Neuronal stem cell (in vitro differentiated cells): Measurements from ENCODE around the gene TAF12. TPM values are rescaled to one million over a fixed set of nuclear protein-coding genes. Genes with fewer than 3 reads are reported as not detected.

Experiments used
- DNase-seq: peaks from one replicate; pipeline ENCODE4 v3.0.0-alpha.2; 2013; ENCODE audit warnings: low spot score
- H2AFZ ChIP-seq: one replicate; pipeline ENCODE4 v1.6.1; 2013; ENCODE audit warnings: mild to moderate bottlenecking, low read length, inconsistent platforms
- H2AK5ac ChIP-seq: 2 replicates; pipeline ENCODE4 v1.6.1; 2013; ENCODE audit warnings: low read depth, mild to moderate bottlenecking, inconsistent platforms, low read length, moderate library complexity, mixed read lengths
- H2BK120ac ChIP-seq: 2 replicates; pipeline ENCODE4 v1.6.1; 2013; ENCODE audit warnings: low read depth, mild to moderate bottlenecking, inconsistent platforms, low read length, moderate library complexity, mixed read lengths
- H2BK12ac ChIP-seq: one replicate; pipeline ENCODE4 v1.6.1; 2013; ENCODE audit warnings: low read length, inconsistent platforms
- H2BK15ac ChIP-seq: 2 replicates; pipeline ENCODE4 v1.6.1; 2013; ENCODE audit warnings: mild to moderate bottlenecking, low read length, inconsistent platforms, mixed read lengths
- H2BK5ac ChIP-seq: one replicate; pipeline ENCODE4 v1.6.1; 2013; ENCODE audit warnings: inconsistent platforms, mild to moderate bottlenecking, low read length, moderate library complexity
- H3K14ac ChIP-seq: one replicate; pipeline ENCODE4 v1.6.1; 2013; ENCODE audit warnings: low read length, inconsistent platforms
- H3K18ac ChIP-seq: 2 replicates; pipeline ENCODE4 v1.6.1; 2013; ENCODE audit warnings: low read length, inconsistent platforms
- H3K23ac ChIP-seq: 2 replicates; pipeline ENCODE4 v1.6.1; 2013; ENCODE audit warnings: low read depth, mild to moderate bottlenecking, mixed read lengths, low read length, inconsistent platforms; ENCODE audit not compliant: poor library complexity
- H3K27ac ChIP-seq: replicated peaks from 3 replicates; pipeline ENCODE4 v1.5.1; 2013; ENCODE audit warnings: low read length, inconsistent platforms
- H3K27me3 ChIP-seq, 3 experiments: 2 replicates each; pipeline ENCODE4 v1.6.1; 2013; ENCODE audit warnings: low read length in 3 of 3, mild to moderate bottlenecking in 2 of 3, inconsistent platforms in 1 of 3, low read depth in 1 of 3, mixed read lengths in 1 of 3, moderate library complexity in 1 of 3; ENCODE audit not compliant: control insufficient read depth in 3 of 3, insufficient read depth in 3 of 3
- H3K36me3 ChIP-seq, 2 donors: replicated peaks in 1 of 2; 2 replicates each; pipeline ENCODE4 v1.6.1; 2013; ENCODE audit warnings: low read length in 2 of 2; ENCODE audit not compliant: control insufficient read depth in 2 of 2, insufficient read depth in 2 of 2
- H3K4ac ChIP-seq: 2 replicates; pipeline ENCODE4 v1.6.1; 2013; ENCODE audit warnings: inconsistent platforms, mild to moderate bottlenecking, low read length, moderate library complexity
- H3K4me1 ChIP-seq, 2 donors: 1 replicate in 1 of 2; 2 replicates in 1 of 2; pipeline ENCODE4 v1.6.1; 2013; ENCODE audit warnings: low read length in 2 of 2, low read depth in 1 of 2; ENCODE audit not compliant: control insufficient read depth in 2 of 2, insufficient read depth in 1 of 2
- H3K4me2 ChIP-seq: one replicate; pipeline ENCODE4 v1.6.1; 2013; ENCODE audit warnings: mild to moderate bottlenecking, low read length, inconsistent platforms; ENCODE audit not compliant: insufficient read depth, poor library complexity, severe bottlenecking
- H3K4me3 ChIP-seq, 2 donors: 2 replicates each; pipeline ENCODE4 v1.5.1; 2013; ENCODE audit warnings: low read length in 2 of 2, mild to moderate bottlenecking in 2 of 2, inconsistent platforms in 1 of 2, moderate library complexity in 1 of 2
- H3K79me1 ChIP-seq: one replicate; pipeline ENCODE4 v1.6.1; 2013; ENCODE audit warnings: low read depth, mild to moderate bottlenecking, inconsistent platforms, low read length, moderate library complexity
- H3K9ac ChIP-seq: one replicate; pipeline ENCODE4 v1.6.1; 2013; ENCODE audit warnings: mild to moderate bottlenecking, low read depth, low read length, inconsistent platforms; ENCODE audit not compliant: poor library complexity
- H3K9me3 ChIP-seq, 2 donors: replicated peaks in 1 of 2; 2 replicates each; pipeline versions ENCODE3 to v1.6.1; 2013; ENCODE audit warnings: low read length in 2 of 2, mild to moderate bottlenecking in 2 of 2, inconsistent platforms in 1 of 2, low read depth in 1 of 2, mixed read lengths in 1 of 2, moderate library complexity in 1 of 2; ENCODE audit not compliant: control insufficient read depth in 2 of 2, insufficient read depth in 1 of 2
- H4K8ac ChIP-seq: one replicate; pipeline ENCODE4 v1.6.1; 2013; ENCODE audit warnings: low read depth, mild to moderate bottlenecking, inconsistent platforms, low read length, moderate library complexity
- H4K91ac ChIP-seq: one replicate; pipeline ENCODE4 v1.6.1; 2013; ENCODE audit warnings: low read length, low read depth, mild to moderate bottlenecking, inconsistent platforms; ENCODE audit not compliant: poor library complexity
- WGBS, 2 donors: extraction: QIAGEN DNeasy Blood & Tissue Kit; methylation state at CpG; one replicate each; pipeline ENCODE4 v1.1.7; 2013; ENCODE audit warnings: missing lambda C conversion rate in 2 of 2, mixed read lengths in 1 of 2; ENCODE audit not compliant: insufficient read length in 2 of 2, insufficient replicate concordance in 1 of 2; ENCODE audit errors: extremely low coverage in 2 of 2; 5-methylcytosine and 5-hydroxymethylcytosine counted together
- small RNA-seq: library from polyadenylated mRNA; stranded (forward); fragments of <200 nt; extraction: miRNeasy Mini kit (QIAGEN cat#:217004); gene quantifications from one replicate; pipeline ENCODE3, GENCODE V24; 2013; ENCODE audit not compliant: insufficient read depth

Gene TAF12

GRCh38 chr1:28565040-28565439, 77.8 kb downstream of the TAF12 start:
- Histone ChIP-seq H3K27ac (no peak overlapping the region), H3K4me2 (no peak overlapping the region), H2AK5ac (no peak overlapping the region), H4K91ac (no peak overlapping the region), H2BK5ac (no peak overlapping the region), H3K4me3 (no peak overlapping the region), H3K4me1 (no peaks in the 10 kb centered on the region), H3K9ac (no peak overlapping the region), H2AFZ (no peak overlapping the region), H3K27me3 (no peaks in the 10 kb centered on the region), H3K23ac (no peak overlapping the region), H2BK12ac (no peak overlapping the region), H2BK15ac (no peak overlapping the region), H3K79me1 (no peaks in the 10 kb centered on the region), H4K8ac (no peak overlapping the region), H3K18ac (no peak overlapping the region), H2BK120ac (no peak overlapping the region), H3K36me3 (peaks cover 32 to 79% of the 10 kb centered on the region in 2 donors), H3K4ac (no peak overlapping the region), H3K14ac (no peak overlapping the region), H3K9me3 (no peaks in the 10 kb centered on the region)
- no peak for DNase-seq
- WGBS, 2 donors: no CpG with 5 or more reads among the region's 7 CpGs

GRCh38 chr1:28564310-28564709, 78.6 kb downstream of the TAF12 start:
- H2BK5ac ChIP-seq: no peak overlapping the region
- no peak overlapping the region for H4K8ac ChIP-seq
- no peak overlapping the region for H2BK120ac ChIP-seq
- H3K4me2 ChIP-seq: no peak overlapping the region
- H3K18ac ChIP-seq: no peak overlapping the region
- H3K4me1 ChIP-seq: no peaks in the 10 kb centered on the region
- no peak overlapping the region for H3K9ac ChIP-seq
- no peak overlapping the region for H2AFZ ChIP-seq
- no peak for DNase-seq
- H2BK15ac ChIP-seq: no peak overlapping the region
- no peak overlapping the region for H2AK5ac ChIP-seq
- H3K79me1 ChIP-seq: no peaks in the 10 kb centered on the region
- H3K27ac ChIP-seq: no peak overlapping the region
- H2BK12ac ChIP-seq: no peak overlapping the region
- peaks cover 35 to 85% of the 10 kb centered on the region in 2 donors for H3K36me3 ChIP-seq
- H3K4me3 ChIP-seq: no peak overlapping the region
- no peak overlapping the region for H3K4ac ChIP-seq
- no peaks in the 10 kb centered on the region for H3K9me3 ChIP-seq
- H3K14ac ChIP-seq: no peak overlapping the region
- H4K91ac ChIP-seq: no peak overlapping the region
- no peaks in the 10 kb centered on the region for H3K27me3 ChIP-seq
- no peak overlapping the region for H3K23ac ChIP-seq

- Histone ChIP-seq H3K4me1 (no peaks in the 10 kb centered on the region), H4K8ac (no peak overlapping the region), H3K9ac (no peak overlapping the region), H2AFZ (no peak overlapping the region), H2BK15ac (no peak overlapping the region), H3K23ac (no peak overlapping the region), H2BK12ac (no peak overlapping the region), H3K18ac (no peak overlapping the region), H3K4me3 (no peak overlapping the region), H2BK120ac (no peak overlapping the region), H3K27ac (no peak overlapping the region), H4K91ac (no peak overlapping the region), H3K4ac (no peak overlapping the region), H3K9me3 (no peaks in the 10 kb centered on the region), H3K14ac (no peak overlapping the region), H3K36me3 (peaks cover 23 to 77% of the 10 kb centered on the region in 2 donors), H3K27me3 (no peaks in the 10 kb centered on the region), H3K79me1 (no peaks in the 10 kb centered on the region), H2AK5ac (no peak overlapping the region), H3K4me2 (no peak overlapping the region), H2BK5ac (no peak overlapping the region)
- DNase-seq: no peak
- WGBS, 2 donors: no CpG with 5 or more reads among the region's 3 CpGs
Measured at GRCh38 chr1:28560886-28561285, 82.0 kb downstream of the TAF12 start.

Small RNAs within 50 kb of the gene (small RNA-seq; reads per million reads assigned to genes)
- not detected for gene RF00422
- gene RNU11: not detected
- not detected for gene SNORA16A
- not detected for gene SNORA44
- not detected for gene SNORA61
- 2,256 reads per million, percentile 99 among the genes with 10 or more reads in this experiment for gene SNORD99
